Cardiac septum (tissue), 1 donor: ENCODE measurements around the gene EGFR. TPM values are rescaled to one million over a fixed set of nuclear protein-coding genes. Genes with fewer than 3 reads are reported as not detected.

Experiments
- DNase-seq: peaks from one replicate; pipeline ENCODE4 v3.0.0-alpha.2; 2020; ENCODE audit warnings: low spot score
- intact Hi-C: fragments of 100-400 bp; cut with DNase I; formaldehyde crosslinking; loops from one replicate; pipeline ENCODE4 v1.14.0; 2022
- total RNA-seq: library from RNA; stranded (reverse); fragmentation: NEBNext Ultra II Directional; extraction: Animal tissue kit (Norgen Biotek cat#: 25700); gene quantifications from one replicate; pipeline ENCODE4 v1.2.1, GENCODE V29; 2021
- donor health status: DM: no; HTN: no; CAD: no.

EGFR gene
- total RNA-seq, 1 donor from 2014 or later = 7.6 TPM

DNA sequence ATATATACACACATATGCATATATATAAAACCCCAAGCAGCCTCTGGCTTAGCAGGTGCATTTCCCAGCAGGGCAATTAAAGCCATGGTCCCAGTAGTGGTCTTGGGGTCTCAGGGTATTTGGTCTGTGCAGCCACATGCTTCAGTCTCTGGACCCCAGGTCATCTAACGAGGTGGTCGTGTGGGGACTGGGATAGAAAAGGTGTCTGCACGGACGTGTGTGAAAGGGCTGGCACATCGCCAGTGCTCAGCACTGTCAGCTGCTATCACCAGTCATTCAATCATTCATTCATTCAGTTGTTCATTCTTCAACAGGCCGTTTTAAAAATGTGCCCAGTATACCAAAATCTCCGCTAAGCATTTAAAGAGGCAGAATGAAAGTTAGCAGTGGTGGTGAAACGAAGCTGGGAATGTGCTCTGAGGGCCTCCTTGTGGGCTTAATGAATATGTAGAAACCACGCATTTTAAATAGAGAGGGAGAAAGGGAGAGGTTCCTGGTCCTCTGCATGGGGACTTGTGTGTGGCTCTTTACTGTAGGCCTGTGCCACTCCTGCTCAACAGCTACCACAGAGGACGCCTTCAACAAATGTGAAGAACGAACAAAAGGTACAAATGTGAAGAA is 170.4 kb downstream of the EGFR start:
- intact Hi-C loops = no loop called here
- no peak for DNase-seq

DNA sequence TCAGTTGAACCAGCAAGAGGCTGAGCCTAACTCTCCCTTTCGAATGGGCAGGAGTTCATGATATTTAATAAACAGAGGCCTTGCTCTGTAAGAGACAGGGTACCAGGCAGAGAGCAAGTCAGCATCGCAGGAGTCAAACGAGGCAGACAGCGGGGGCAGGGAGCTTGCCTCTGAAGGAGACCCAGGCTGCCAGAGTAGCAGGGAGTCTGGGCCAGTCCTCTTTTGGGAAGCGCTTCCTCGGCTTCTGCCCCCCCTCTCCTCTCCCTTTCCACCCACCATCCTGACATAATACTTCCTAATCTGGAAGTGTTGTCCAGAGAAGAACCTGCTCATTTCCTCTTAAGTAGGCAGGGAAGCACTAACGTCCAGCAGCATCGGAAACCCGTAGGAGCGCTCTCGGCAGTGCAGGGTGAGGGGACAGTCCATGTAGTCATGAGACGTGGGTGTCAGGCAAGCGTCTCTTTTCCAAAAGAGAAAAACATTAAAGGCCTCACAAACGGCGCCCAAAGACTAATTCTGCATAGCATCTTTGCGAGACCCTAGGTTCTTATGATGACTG is 171.1 kb downstream of the EGFR start:
- no peak for DNase-seq
- intact Hi-C loops = loop anchor here (5.0 kb wide), 1 partner anchor 63 kb away; no protein-coding TSS in a partner anchor

DNA sequence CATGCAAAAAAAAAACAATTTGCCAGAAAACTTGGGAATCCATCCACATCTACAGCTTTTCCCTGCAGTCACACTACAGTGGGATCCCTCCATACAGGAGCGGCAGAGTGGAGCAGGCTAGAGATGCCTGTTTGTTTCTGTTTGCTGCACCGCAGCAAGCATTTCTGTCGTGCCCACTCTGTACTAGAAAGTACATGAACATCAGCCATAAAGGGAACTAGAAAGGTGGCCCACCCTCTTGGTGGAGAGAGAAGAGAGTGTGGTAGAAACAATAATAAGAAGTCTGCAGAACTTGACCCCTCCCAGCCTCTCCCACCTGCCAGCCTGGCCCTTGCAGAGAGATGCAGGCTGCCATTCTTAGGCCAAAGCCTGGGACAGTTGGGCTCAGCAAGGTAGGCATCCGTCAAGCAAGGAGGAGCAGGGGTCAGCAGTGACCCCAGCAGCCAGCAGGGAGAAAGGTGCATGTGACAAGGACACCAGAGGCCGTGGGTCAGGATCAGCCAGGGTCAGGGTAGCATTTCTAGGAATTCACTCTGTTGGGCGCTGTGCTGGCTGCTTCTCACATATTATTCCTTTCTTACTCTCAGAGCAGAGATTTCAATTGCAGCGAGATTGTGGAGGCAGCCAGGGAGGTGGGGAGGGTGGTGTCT is 171.8 kb downstream of the EGFR start:
- intact Hi-C loops = loop anchor here (5.0 kb wide), 1 partner anchor 63 kb away; no protein-coding TSS in a partner anchor
- DNase-seq = no peak

DNA sequence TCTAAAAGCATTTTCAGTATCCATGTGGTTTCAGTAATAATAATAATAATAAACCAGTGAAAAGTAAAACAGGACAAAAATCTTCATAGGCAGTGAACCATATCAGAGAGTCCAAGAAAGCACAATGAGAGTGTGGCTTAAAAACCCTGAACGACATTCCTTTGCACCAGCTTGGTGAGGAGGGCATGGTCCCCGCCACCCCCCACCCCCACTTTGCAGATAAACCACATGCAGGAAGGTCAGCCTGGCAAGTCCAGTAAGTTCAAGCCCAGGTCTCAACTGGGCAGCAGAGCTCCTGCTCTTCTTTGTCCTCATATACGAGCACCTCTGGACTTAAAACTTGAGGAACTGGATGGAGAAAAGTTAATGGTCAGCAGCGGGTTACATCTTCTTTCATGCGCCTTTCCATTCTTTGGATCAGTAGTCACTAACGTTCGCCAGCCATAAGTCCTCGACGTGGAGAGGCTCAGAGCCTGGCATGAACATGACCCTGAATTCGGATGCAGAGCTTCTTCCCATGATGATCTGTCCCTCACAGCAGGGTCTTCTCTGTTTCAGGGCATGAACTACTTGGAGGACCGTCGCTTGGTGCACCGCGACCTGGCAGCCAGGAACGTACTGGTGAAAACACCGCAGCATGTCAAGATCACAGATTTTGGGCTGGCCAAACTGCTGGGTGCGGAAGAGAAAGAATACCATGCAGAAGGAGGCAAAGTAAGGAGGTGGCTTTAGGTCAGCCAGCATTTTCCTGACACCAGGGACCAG is 172.5 kb downstream of the EGFR start:
- intact Hi-C loops = loop anchor here (5.0 kb wide), 1 partner anchor 64 kb away; no protein-coding TSS in a partner anchor
- no peak for DNase-seq

DNA sequence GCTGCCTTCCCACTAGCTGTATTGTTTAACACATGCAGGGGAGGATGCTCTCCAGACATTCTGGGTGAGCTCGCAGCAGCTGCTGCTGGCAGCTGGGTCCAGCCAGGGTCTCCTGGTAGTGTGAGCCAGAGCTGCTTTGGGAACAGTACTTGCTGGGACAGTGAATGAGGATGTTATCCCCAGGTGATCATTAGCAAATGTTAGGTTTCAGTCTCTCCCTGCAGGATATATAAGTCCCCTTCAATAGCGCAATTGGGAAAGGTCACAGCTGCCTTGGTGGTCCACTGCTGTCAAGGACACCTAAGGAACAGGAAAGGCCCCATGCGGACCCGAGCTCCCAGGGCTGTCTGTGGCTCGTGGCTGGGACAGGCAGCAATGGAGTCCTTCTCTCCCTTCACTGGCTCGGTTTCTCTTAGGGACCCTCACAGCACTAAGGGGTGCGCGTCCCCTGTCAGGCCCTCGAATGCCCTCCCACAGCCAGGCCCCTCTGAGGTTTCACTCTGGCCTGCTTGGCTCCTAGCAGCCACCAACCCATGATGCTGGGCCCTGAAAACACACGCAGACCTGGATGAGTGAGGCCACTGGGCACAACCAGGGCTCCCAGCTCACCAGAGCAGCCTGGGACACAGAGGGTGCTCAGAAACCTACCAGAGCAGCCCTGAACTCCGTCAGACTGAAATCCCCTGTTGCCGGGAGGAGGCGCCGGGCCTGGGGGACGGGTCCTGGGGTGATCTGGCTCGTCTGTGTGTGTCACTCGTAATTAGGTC is 173.3 kb downstream of the EGFR start:
- intact Hi-C loops = loop anchor here (5.0 kb wide), 1 partner anchor 65 kb away; no protein-coding TSS in a partner anchor
- DNase-seq = no peak

DNA sequence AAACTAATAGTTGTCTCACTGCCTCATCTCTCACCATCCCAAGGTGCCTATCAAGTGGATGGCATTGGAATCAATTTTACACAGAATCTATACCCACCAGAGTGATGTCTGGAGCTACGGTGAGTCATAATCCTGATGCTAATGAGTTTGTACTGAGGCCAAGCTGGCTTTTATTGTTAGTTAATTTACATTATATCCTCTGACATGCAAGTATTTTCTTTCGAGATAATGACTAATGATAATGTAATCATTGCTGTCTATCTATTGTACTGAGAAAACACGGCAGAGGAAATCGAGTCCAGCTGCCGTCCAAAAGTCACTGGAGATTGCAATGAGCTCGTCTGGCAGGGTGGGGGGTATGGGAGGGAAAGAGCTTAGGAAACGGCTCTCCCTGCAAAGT is 173.9 kb downstream of the EGFR start:
- intact Hi-C loops = loop anchor here (5.0 kb wide), 1 partner anchor 65 kb away; no protein-coding TSS in a partner anchor

DNA sequence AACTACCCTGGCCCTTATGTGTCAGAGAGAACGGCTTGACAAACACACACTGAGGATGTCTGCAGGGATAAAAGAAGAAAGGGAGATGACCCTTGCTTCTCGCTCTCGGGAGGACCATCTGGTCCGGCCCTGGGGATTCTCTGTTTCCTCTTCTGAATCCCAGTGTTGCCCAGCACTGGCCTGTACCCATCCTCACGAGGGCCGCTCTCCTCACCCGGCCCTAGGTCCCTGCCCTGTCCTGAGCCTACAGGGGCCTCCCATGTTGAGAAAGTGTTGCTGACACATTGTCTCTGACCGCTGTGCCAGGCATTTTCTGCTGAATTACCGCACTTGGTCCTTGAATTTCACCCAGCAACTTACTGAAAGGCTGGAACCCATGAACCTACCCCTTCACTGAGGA is 174.4 kb downstream of the EGFR start:
- intact Hi-C loops = loop anchor here (5.0 kb wide), 1 partner anchor 66 kb away; no protein-coding TSS in a partner anchor
- no peak for DNase-seq

More for the DNA sequence above, 173.9 kb downstream of the EGFR start:
- no peak for DNase-seq

DNA sequence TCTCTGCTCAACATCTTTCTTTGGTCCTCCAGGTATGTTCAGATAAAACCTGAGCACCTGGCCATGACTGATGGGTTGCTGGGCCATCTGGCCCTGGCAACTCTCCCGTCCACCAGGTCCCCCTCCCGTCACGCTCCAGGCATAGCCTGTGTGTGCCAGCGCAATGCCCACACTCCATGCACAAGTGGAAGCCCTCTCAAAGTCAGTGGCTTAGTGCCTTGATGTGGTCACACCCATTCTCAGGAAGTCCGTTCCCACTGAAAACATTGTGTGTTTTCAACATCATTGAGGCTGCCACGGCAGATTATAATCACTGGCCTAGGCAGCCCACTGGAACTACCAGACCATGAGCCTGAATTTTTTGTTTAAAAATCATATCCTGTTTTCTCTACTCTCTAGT is 175.7 kb downstream of the EGFR start:
- no peak for DNase-seq
- intact Hi-C loops = loop anchor here (5.0 kb wide), 1 partner anchor 67 kb away; no protein-coding TSS in a partner anchor

DNA sequence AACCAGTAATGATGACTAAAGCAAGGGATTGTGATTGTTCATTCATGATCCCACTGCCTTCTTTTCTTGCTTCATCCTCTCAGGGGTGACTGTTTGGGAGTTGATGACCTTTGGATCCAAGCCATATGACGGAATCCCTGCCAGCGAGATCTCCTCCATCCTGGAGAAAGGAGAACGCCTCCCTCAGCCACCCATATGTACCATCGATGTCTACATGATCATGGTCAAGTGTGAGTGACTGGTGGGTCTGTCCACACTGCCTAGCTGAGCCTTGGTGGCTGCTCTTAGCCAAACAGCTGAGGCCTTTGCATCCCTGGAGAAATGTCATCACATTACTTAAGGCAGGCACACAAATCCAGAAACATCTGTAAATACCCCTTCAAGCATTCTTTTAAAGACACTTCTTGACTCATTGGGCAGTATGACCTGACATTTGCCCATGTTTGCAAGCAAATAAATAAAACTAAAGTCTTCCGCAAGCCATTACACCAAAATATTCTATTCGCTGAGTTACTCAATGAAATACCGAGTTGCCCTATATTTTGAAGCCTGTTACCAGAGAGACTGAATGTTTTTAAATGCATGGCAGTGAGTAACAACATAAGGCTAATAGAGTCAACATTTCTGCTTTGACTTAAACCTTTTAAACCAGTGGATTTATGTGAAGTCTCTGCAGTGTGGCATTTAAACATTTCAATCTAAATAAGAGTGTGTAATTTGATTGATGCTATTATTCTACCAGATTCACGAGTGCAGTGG is 180.0 kb downstream of the EGFR start:
- intact Hi-C loops = no loop called here
- DNase-seq = no peak

DNA sequence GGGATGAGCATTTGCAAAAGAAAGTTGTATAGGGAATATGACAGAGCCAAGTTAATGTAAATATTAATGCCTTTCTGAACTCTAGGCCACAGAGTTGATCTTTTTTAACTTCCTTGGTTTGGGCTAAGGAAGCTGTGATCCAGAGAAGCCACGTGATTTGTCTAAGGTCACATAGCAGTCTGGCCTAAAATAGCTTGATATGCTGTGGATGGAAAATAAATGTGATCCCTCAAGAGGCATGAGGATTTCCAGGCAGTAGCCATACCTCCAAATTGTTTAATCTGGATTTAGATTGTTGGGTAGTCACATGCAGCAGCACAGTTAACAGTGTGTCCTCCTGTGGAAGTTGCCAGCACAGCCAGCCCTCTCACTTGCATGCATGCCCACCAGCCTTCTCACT is 180.6 kb downstream of the EGFR start:
- DNase-seq = no peak
- intact Hi-C loops = no loop called here

DNA sequence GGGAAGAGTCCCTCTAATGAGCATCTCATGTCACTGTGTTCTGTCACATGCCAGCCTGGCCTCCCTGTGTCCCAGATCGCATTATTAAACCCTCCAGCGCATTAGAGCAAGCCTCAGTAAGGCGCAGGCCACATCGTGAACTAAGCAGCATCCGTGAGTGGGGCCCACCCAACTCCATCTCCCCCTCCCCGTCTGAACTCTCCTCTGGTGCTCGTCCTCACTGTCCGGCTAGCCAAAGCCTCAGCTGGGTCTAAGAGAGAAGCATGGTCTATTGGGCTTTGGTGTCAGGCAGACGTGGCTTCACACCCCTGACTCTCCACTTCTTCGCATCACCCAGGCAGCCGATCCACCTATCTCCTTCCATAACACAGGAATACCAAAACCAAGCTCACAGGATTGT is 181.6 kb downstream of the EGFR start:
- intact Hi-C loops = no loop called here
- DNase-seq = no peak

DNA sequence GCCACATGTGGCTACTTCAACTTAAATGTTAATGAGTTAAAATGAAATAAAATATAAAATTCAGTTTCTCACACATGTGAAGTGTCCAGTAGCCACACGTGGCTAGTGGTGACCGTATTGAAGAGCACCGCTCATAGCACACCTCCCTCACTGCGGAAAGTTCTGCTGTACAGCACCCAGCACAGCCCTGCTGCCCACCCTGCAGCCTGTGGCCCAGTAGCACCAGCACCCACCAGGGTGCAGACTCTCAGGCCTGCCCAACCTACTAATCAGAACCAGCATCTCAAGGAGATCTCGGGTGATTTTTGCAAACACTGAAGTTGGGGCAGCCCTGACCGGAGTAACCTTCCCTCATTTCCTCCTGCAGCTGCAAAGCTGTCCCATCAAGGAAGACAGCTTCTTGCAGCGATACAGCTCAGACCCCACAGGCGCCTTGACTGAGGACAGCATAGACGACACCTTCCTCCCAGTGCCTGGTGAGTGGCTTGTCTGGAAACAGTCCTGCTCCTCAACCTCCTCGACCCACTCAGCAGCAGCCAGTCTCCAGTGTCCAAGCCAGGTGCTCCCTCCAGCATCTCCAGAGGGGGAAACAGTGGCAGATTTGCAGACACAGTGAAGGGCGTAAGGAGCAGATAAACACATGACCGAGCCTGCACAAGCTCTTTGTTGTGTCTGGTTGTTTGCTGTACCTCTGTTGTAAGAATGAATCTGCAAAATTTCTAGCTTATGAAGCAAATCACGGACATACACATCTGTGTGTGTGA is 183.5 kb downstream of the EGFR start:
- intact Hi-C loops = no loop called here
- no peak for DNase-seq

DNA sequence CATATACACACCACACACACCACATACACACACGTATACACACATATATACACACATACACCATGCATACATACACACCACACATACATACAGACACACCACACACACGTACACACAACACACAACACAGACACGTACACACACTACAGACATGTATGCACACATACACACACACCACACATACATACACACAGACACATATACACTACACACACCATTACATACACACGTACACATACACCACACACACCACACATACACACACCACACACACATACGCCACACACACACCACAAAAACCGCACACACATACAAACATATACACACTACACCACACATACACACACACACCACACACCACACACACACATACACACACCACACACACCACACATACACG is 184.5 kb downstream of the EGFR start:
- intact Hi-C loops = no loop called here
- DNase-seq = no peak

DNA sequence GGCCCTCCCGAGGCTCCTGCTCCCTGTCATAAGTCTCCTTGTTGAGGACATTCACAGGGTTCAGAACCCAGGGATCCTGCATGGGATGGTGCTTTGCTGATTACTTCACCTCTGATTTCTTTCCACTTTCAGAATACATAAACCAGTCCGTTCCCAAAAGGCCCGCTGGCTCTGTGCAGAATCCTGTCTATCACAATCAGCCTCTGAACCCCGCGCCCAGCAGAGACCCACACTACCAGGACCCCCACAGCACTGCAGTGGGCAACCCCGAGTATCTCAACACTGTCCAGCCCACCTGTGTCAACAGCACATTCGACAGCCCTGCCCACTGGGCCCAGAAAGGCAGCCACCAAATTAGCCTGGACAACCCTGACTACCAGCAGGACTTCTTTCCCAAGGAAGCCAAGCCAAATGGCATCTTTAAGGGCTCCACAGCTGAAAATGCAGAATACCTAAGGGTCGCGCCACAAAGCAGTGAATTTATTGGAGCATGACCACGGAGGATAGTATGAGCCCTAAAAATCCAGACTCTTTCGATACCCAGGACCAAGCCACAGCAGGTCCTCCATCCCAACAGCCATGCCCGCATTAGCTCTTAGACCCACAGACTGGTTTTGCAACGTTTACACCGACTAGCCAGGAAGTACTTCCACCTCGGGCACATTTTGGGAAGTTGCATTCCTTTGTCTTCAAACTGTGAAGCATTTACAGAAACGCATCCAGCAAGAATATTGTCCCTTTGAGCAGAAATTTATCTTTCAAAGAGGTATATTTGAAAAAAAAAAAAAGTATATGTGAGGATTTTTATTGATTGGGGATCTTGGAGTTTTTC is 186.5 kb downstream of the EGFR start:
- no peak for DNase-seq
- intact Hi-C loops = no loop called here

DNA sequence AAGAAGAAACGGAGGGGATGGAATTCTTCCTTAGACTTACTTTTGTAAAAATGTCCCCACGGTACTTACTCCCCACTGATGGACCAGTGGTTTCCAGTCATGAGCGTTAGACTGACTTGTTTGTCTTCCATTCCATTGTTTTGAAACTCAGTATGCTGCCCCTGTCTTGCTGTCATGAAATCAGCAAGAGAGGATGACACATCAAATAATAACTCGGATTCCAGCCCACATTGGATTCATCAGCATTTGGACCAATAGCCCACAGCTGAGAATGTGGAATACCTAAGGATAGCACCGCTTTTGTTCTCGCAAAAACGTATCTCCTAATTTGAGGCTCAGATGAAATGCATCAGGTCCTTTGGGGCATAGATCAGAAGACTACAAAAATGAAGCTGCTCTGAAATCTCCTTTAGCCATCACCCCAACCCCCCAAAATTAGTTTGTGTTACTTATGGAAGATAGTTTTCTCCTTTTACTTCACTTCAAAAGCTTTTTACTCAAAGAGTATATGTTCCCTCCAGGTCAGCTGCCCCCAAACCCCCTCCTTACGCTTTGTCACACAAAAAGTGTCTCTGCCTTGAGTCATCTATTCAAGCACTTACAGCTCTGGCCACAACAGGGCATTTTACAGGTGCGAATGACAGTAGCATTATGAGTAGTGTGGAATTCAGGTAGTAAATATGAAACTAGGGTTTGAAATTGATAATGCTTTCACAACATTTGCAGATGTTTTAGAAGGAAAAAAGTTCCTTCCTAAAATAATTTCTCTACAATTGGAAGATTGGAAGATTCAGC is 187.6 kb downstream of the EGFR start:
- intact Hi-C loops = no loop called here
- no peak for DNase-seq

DNA sequence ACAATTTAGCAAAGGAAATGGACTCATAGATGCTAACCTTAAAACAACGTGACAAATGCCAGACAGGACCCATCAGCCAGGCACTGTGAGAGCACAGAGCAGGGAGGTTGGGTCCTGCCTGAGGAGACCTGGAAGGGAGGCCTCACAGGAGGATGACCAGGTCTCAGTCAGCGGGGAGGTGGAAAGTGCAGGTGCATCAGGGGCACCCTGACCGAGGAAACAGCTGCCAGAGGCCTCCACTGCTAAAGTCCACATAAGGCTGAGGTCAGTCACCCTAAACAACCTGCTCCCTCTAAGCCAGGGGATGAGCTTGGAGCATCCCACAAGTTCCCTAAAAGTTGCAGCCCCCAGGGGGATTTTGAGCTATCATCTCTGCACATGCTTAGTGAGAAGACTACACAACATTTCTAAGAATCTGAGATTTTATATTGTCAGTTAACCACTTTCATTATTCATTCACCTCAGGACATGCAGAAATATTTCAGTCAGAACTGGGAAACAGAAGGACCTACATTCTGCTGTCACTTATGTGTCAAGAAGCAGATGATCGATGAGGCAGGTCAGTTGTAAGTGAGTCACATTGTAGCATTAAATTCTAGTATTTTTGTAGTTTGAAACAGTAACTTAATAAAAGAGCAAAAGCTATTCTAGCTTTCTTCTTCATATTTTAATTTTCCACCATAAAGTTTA is 188.8 kb downstream of the EGFR start:
- intact Hi-C loops = no loop called here
- DNase-seq = no peak
